NCI-H510A (cell line): ENCODE results near the gene AFMID.
A peak's percentile ranks its signal among the peaks of the same experiment; 100 is the strongest.

Experiments used
- DNase-seq: peaks from one replicate; lab custom pipeline; 2025; lab: John Stamatoyannopoulos, UW

Gene AFMID

GRCh38 chr17:78180083-78180482 is 7.1 kb upstream of the AFMID start:
- DNase-seq: no peak

- no peak for DNase-seq
Measured at GRCh38 chr17:78180508-78180907, 6.7 kb upstream of the AFMID start.

GRCh38 chr17:78182504-78182903 is 4.7 kb upstream of the AFMID start:
- DNase-seq: no peak

- no peak for DNase-seq
Measured at GRCh38 chr17:78183916-78184315, 3.2 kb upstream of the AFMID start.

- DNase-seq: no peak
Measured at GRCh38 chr17:78184351-78184750, 2.8 kb upstream of the AFMID start.

GRCh38 chr17:78184868-78185267 is 2.3 kb upstream of the AFMID start:
- no peak for DNase-seq

GRCh38 chr17:78185981-78186691 is 1.0 kb upstream of the AFMID start:
- no peak for DNase-seq

- no peak for DNase-seq
Measured at GRCh38 chr17:78196716-78197115, 9.6 kb downstream of the AFMID start.

GRCh38 chr17:78197147-78197832 is 10.1 kb downstream of the AFMID start:
- DNase-seq: no peak

GRCh38 chr17:78200451-78200850 is 13.3 kb downstream of the AFMID start:
- DNase-seq: no peak

- no peak for DNase-seq
Measured at GRCh38 chr17:78202666-78203065, 15.5 kb downstream of the AFMID start.

- no peak for DNase-seq
Measured at GRCh38 chr17:78204387-78205123, 17.4 kb downstream of the AFMID start.

- no peak for DNase-seq
Measured at GRCh38 chr17:78205124-78205775, 18.1 kb downstream of the AFMID start.

- DNase-seq: no peak
Measured at GRCh38 chr17:78206298-78206697, 19.1 kb downstream of the AFMID start.

GRCh38 chr17:78208486-78208885 is 21.3 kb downstream of the AFMID start:
- DNase-seq: no peak

GRCh38 chr17:78210111-78210510 is 22.9 kb downstream of the AFMID start:
- DNase-seq: no peak

GRCh38 chr17:78211032-78211431 is 23.9 kb downstream of the AFMID start:
- no peak for DNase-seq

- peak; percentile 90 for DNase-seq
Measured at GRCh38 chr17:78214016-78214705, 27.0 kb downstream of the AFMID start, which contains the start of gene BIRC5. TSS of gene BIRC5 (plus strand) at chr17:78214253. CDS start at chr17:78214317, 64 bp downstream.

- DNase-seq: no peak
Measured at GRCh38 chr17:78214706-78215061, 27.5 kb downstream of the AFMID start.

GRCh38 chr17:78219396-78220150 is 32.4 kb downstream of the AFMID start:
- DNase-seq: peak; percentile 85

GRCh38 chr17:78223061-78223460 is 35.9 kb downstream of the AFMID start:
- no peak for DNase-seq
